Lower leg skin (tissue), 3 donors: ENCODE results near the gene HLA-B.

ENCODE experiments used
- POLR2A ChIP-seq, 2 donors: fragments of 450-650 bp; IDR thresholded peaks; one replicate each; pipeline ENCODE4 v1.6.1; 2016 to 2017; ENCODE audit warnings: antibody characterized with exemption in 2 of 2, mild to moderate bottlenecking in 1 of 2, moderate library complexity in 1 of 2
- TF ChIP-seq, protein P1 (sequence below), 3 donors: fragments of 450-650 bp; IDR thresholded peaks; one replicate each; pipeline ENCODE4 v1.5.1; 2016; ENCODE audit warnings: antibody characterized with exemption in 3 of 3, mild to moderate bottlenecking in 3 of 3, moderate library complexity in 2 of 3

DNA sequence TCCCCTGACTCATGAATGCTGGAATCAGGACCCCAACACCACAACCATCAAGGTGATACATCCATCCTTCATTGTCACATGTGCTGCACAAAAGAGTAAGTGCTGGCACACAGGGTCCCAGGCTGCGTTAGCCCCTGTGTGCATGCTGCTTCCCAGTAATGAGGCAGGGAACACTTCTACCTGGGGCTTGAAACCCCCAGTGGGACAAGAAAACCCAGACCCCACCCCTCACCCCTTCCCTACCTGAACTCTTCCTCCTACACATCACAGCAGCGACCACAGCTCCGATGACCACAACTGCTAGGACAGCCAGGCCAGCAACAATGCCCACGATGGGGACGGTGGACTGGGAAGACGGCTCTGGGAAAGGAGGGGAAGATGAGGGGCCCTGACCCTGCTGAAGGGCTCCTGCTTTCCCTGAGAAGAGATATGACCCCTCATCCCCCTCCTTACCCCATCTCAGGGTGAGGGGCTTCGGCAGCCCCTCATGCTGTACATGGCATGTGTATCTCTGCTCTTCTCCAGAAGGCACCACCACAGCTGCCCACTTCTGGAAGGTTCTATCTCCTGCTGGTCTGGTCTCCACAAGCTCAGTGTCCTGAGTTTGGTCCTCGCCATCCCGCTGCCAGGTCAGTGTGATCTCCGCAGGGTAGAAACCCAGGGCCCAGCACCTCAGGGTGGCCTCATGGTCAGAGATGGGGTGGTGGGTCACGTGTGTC lies 2.0 kb downstream of the HLA-B start:
- TF ChIP-seq, protein P1, sequence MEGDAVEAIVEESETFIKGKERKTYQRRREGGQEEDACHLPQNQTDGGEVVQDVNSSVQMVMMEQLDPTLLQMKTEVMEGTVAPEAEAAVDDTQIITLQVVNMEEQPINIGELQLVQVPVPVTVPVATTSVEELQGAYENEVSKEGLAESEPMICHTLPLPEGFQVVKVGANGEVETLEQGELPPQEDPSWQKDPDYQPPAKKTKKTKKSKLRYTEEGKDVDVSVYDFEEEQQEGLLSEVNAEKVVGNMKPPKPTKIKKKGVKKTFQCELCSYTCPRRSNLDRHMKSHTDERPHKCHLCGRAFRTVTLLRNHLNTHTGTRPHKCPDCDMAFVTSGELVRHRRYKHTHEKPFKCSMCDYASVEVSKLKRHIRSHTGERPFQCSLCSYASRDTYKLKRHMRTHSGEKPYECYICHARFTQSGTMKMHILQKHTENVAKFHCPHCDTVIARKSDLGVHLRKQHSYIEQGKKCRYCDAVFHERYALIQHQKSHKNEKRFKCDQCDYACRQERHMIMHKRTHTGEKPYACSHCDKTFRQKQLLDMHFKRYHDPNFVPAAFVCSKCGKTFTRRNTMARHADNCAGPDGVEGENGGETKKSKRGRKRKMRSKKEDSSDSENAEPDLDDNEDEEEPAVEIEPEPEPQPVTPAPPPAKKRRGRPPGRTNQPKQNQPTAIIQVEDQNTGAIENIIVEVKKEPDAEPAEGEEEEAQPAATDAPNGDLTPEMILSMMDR (IDR thresholded peaks at IDR 0.05): no peak
- no peak for TF ChIP-seq POLR2A (IDR thresholded peaks at IDR 0.05)
